Measurements from ENCODE around the gene CLEC9A.
"Not testable (repeated sequence)": the region's sequence is repeated elsewhere in the genome, so short reads cannot be mapped to it uniquely, and the experiment has no call there.

The CLEC9A gene

GRCh38 chr12:10026666-10027065, 3.8 kb upstream of the CLEC9A start:
- H3K9me3 ChIP-seq (ENCODE audit: control insufficient read depth, low read length); DNase-seq (ENCODE audit: low read depth); H3K27me3 ChIP-seq (replicated peaks; ENCODE audit: control insufficient read depth, insufficient read depth, low read length); H3K36me3 ChIP-seq (ENCODE audit: control insufficient read depth, insufficient read depth, low read length, severe bottlenecking); H3K9ac ChIP-seq (ENCODE audit: low read length); H3K4me3 ChIP-seq (ENCODE audit: low read length): not testable (repeated sequence)
- H3K4me1 ChIP-seq (ENCODE audit: control insufficient read depth, insufficient read depth, low read length): peaks cover 13% of the 10 kb centered on the region

GRCh38 chr12:10027311-10027710, 3.2 kb upstream of the CLEC9A start:
- Histone ChIP-seq H3K4me3 (ENCODE audit: low read length) (no peak overlapping the region), H3K9me3 (ENCODE audit: control insufficient read depth, low read length) (no peaks in the 10 kb centered on the region), H3K9ac (ENCODE audit: low read length) (no peak overlapping the region), H3K4me1 (ENCODE audit: control insufficient read depth, insufficient read depth, low read length) (peaks cover 13% of the 10 kb centered on the region), H3K36me3 (ENCODE audit: control insufficient read depth, insufficient read depth, low read length, severe bottlenecking) (no peaks in the 10 kb centered on the region), H3K27me3 (replicated peaks; ENCODE audit: control insufficient read depth, insufficient read depth, low read length) (no peaks in the 10 kb centered on the region)
- no peak for DNase-seq (ENCODE audit: low read depth)

GRCh38 chr12:10027721-10028120, 2.8 kb upstream of the CLEC9A start:
- Histone ChIP-seq H3K4me1 (ENCODE audit: control insufficient read depth, insufficient read depth, low read length) (peaks cover 13% of the 10 kb centered on the region), H3K36me3 (ENCODE audit: control insufficient read depth, insufficient read depth, low read length, severe bottlenecking) (no peaks in the 10 kb centered on the region), H3K4me3 (ENCODE audit: low read length) (no peak overlapping the region), H3K27me3 (replicated peaks; ENCODE audit: control insufficient read depth, insufficient read depth, low read length) (no peaks in the 10 kb centered on the region), H3K9ac (ENCODE audit: low read length) (no peak overlapping the region), H3K9me3 (ENCODE audit: control insufficient read depth, low read length) (no peaks in the 10 kb centered on the region)
- no peak for DNase-seq (ENCODE audit: low read depth)

- Histone ChIP-seq H3K9me3 (ENCODE audit: control insufficient read depth, low read length) (no peaks in the 10 kb centered on the region), H3K4me1 (ENCODE audit: control insufficient read depth, insufficient read depth, low read length) (peaks cover 13% of the 10 kb centered on the region), H3K27me3 (replicated peaks; ENCODE audit: control insufficient read depth, insufficient read depth, low read length) (no peaks in the 10 kb centered on the region), H3K9ac (ENCODE audit: low read length) (no peak overlapping the region), H3K4me3 (ENCODE audit: low read length) (no peak overlapping the region), H3K36me3 (ENCODE audit: control insufficient read depth, insufficient read depth, low read length, severe bottlenecking) (no peaks in the 10 kb centered on the region)
- no peak for DNase-seq (ENCODE audit: low read depth)
These were observed 839 bp downstream of the CLEC9A start for GRCh38 chr12:10031321-10031720.

GRCh38 chr12:10031771-10032175, 1.3 kb downstream of the CLEC9A start:
- peak; percentile 5 for DNase-seq (ENCODE audit: low read depth)
- Histone ChIP-seq H3K4me1 (ENCODE audit: control insufficient read depth, insufficient read depth, low read length) (peaks cover 13% of the 10 kb centered on the region), H3K4me3 (ENCODE audit: low read length) (no peak overlapping the region), H3K9ac (ENCODE audit: low read length) (no peak overlapping the region), H3K9me3 (ENCODE audit: control insufficient read depth, low read length) (no peaks in the 10 kb centered on the region), H3K27me3 (replicated peaks; ENCODE audit: control insufficient read depth, insufficient read depth, low read length) (no peaks in the 10 kb centered on the region), H3K36me3 (ENCODE audit: control insufficient read depth, insufficient read depth, low read length, severe bottlenecking) (no peaks in the 10 kb centered on the region)

GRCh38 chr12:10033783-10034545, 3.5 kb downstream of the CLEC9A start:
- DNase-seq (ENCODE audit: low read depth): peak; percentile 54
- Histone ChIP-seq H3K4me1 (ENCODE audit: control insufficient read depth, insufficient read depth, low read length) (no peaks in the 10 kb centered on the region), H3K9me3 (ENCODE audit: control insufficient read depth, low read length) (no peaks in the 10 kb centered on the region)

GRCh38 chr12:10042167-10042566, 11.7 kb downstream of the CLEC9A start:
- no peak overlapping the region for H3K4me3 ChIP-seq (ENCODE audit: low read length)
- H3K27me3 ChIP-seq (replicated peaks; ENCODE audit: control insufficient read depth, insufficient read depth, low read length): peaks cover 4% of the 10 kb centered on the region
- no peak for DNase-seq (ENCODE audit: low read depth)

More at GRCh38 chr12:10033783-10034545, 3.5 kb downstream of the CLEC9A start:
- Histone ChIP-seq H3K4me3 (ENCODE audit: low read length) (no peak overlapping the region), H3K9ac (ENCODE audit: low read length) (no peak overlapping the region), H3K27me3 (replicated peaks; ENCODE audit: control insufficient read depth, insufficient read depth, low read length) (no peaks in the 10 kb centered on the region), H3K36me3 (ENCODE audit: control insufficient read depth, insufficient read depth, low read length, severe bottlenecking) (no peaks in the 10 kb centered on the region)

GRCh38 chr12:10048526-10048925, 18.0 kb downstream of the CLEC9A start:
- DNase-seq (ENCODE audit: low read depth): no peak
- H3K36me3 ChIP-seq (ENCODE audit: control insufficient read depth, insufficient read depth, low read length, severe bottlenecking): no peaks in the 10 kb centered on the region
- peaks cover 11% of the 10 kb centered on the region for H3K9me3 ChIP-seq (ENCODE audit: control insufficient read depth, low read length)
- no peaks in the 10 kb centered on the region for H3K4me1 ChIP-seq (ENCODE audit: control insufficient read depth, insufficient read depth, low read length)
- no peak overlapping the region for H3K9ac ChIP-seq (ENCODE audit: low read length)
- no peak overlapping the region for H3K4me3 ChIP-seq (ENCODE audit: low read length)
- peaks cover 4% of the 10 kb centered on the region for H3K27me3 ChIP-seq (replicated peaks; ENCODE audit: control insufficient read depth, insufficient read depth, low read length)

More at GRCh38 chr12:10042167-10042566, 11.7 kb downstream of the CLEC9A start:
- no peaks in the 10 kb centered on the region for H3K4me1 ChIP-seq (ENCODE audit: control insufficient read depth, insufficient read depth, low read length)
- no peaks in the 10 kb centered on the region for H3K36me3 ChIP-seq (ENCODE audit: control insufficient read depth, insufficient read depth, low read length, severe bottlenecking)
- H3K9me3 ChIP-seq (ENCODE audit: control insufficient read depth, low read length): no peaks in the 10 kb centered on the region
- H3K9ac ChIP-seq (ENCODE audit: low read length): no peak overlapping the region

GRCh38 chr12:10052193-10052913, 21.9 kb downstream of the CLEC9A start:
- H3K27me3 ChIP-seq (replicated peaks; ENCODE audit: control insufficient read depth, insufficient read depth, low read length): no peaks in the 10 kb centered on the region

GRCh38 chr12:10058387-10058786, 27.9 kb downstream of the CLEC9A start:
- DNase-seq (ENCODE audit: low read depth): no peak
- H3K27me3 ChIP-seq (replicated peaks; ENCODE audit: control insufficient read depth, insufficient read depth, low read length): no peaks in the 10 kb centered on the region
- no peaks in the 10 kb centered on the region for H3K36me3 ChIP-seq (ENCODE audit: control insufficient read depth, insufficient read depth, low read length, severe bottlenecking)
- H3K9ac ChIP-seq (ENCODE audit: low read length): no peak overlapping the region
- H3K4me3 ChIP-seq (ENCODE audit: low read length): no peak overlapping the region
- no peaks in the 10 kb centered on the region for H3K4me1 ChIP-seq (ENCODE audit: control insufficient read depth, insufficient read depth, low read length)
- H3K9me3 ChIP-seq (ENCODE audit: control insufficient read depth, low read length): no peaks in the 10 kb centered on the region

More at GRCh38 chr12:10052193-10052913, 21.9 kb downstream of the CLEC9A start:
- H3K4me3 ChIP-seq (ENCODE audit: low read length): no peak overlapping the region
- H3K36me3 ChIP-seq (ENCODE audit: control insufficient read depth, insufficient read depth, low read length, severe bottlenecking): no peaks in the 10 kb centered on the region
- H3K4me1 ChIP-seq (ENCODE audit: control insufficient read depth, insufficient read depth, low read length): no peaks in the 10 kb centered on the region
- no peak overlapping the region for H3K9ac ChIP-seq (ENCODE audit: low read length)
- no peak for DNase-seq (ENCODE audit: low read depth)
- H3K9me3 ChIP-seq (ENCODE audit: control insufficient read depth, low read length): peaks cover 11% of the 10 kb centered on the region

- H3K4me3 ChIP-seq (ENCODE audit: low read length): no peak overlapping the region
- no peak overlapping the region for H3K9ac ChIP-seq (ENCODE audit: low read length)
- no peaks in the 10 kb centered on the region for H3K9me3 ChIP-seq (ENCODE audit: control insufficient read depth, low read length)
These were observed 34.8 kb downstream of the CLEC9A start for GRCh38 chr12:10065241-10065640.

More at GRCh38 chr12:10065241-10065640, 34.8 kb downstream of the CLEC9A start:
- H3K36me3 ChIP-seq (ENCODE audit: control insufficient read depth, insufficient read depth, low read length, severe bottlenecking): no peaks in the 10 kb centered on the region
- H3K27me3 ChIP-seq (replicated peaks; ENCODE audit: control insufficient read depth, insufficient read depth, low read length): no peaks in the 10 kb centered on the region
- H3K4me1 ChIP-seq (ENCODE audit: control insufficient read depth, insufficient read depth, low read length): peaks cover 27% of the 10 kb centered on the region
- DNase-seq (ENCODE audit: low read depth): no peak
